NCI-H748 (cell line): ENCODE measurements around the gene PDCD1LG2.

Experiments
- DNase-seq: peaks from one replicate; lab custom pipeline; 2025; ENCODE audit not compliant: unreplicated experiment; lab: John Stamatoyannopoulos, UW

The PDCD1LG2 gene

GRCh38 chr9:5529683-5530221 lies 19.4 kb downstream of the PDCD1LG2 start:
- no peak for DNase-seq

GRCh38 chr9:5531101-5531882 lies 21.0 kb downstream of the PDCD1LG2 start:
- DNase-seq = no peak

- DNase-seq = no peak
These were observed 22.0 kb downstream of the PDCD1LG2 start for GRCh38 chr9:5532306-5532705.

GRCh38 chr9:5532790-5533189 lies 22.5 kb downstream of the PDCD1LG2 start:
- no peak for DNase-seq

- no peak for DNase-seq
These were observed 26.4 kb downstream of the PDCD1LG2 start for GRCh38 chr9:5536684-5537083.

- DNase-seq = no peak
These were observed 33.8 kb downstream of the PDCD1LG2 start for GRCh38 chr9:5543875-5544702.

- no peak for DNase-seq
These were observed 39.6 kb downstream of the PDCD1LG2 start for GRCh38 chr9:5549658-5550650.

GRCh38 chr9:5551368-5552150 lies 41.2 kb downstream of the PDCD1LG2 start:
- no peak for DNase-seq

GRCh38 chr9:5552301-5552700 lies 42.0 kb downstream of the PDCD1LG2 start:
- DNase-seq = no peak

GRCh38 chr9:5553211-5553610 lies 42.9 kb downstream of the PDCD1LG2 start:
- no peak for DNase-seq

GRCh38 chr9:5554254-5554653 lies 43.9 kb downstream of the PDCD1LG2 start:
- no peak for DNase-seq

- DNase-seq = no peak
These were observed 45.9 kb downstream of the PDCD1LG2 start for GRCh38 chr9:5556101-5556705.

- no peak for DNase-seq
These were observed 47.6 kb downstream of the PDCD1LG2 start for GRCh38 chr9:5557606-5558587.

- no peak for DNase-seq
These were observed 49.3 kb downstream of the PDCD1LG2 start for GRCh38 chr9:5559659-5560058.

GRCh38 chr9:5560443-5561100 lies 50.2 kb downstream of the PDCD1LG2 start:
- DNase-seq = no peak

GRCh38 chr9:5561828-5562488 lies 51.6 kb downstream of the PDCD1LG2 start:
- no peak for DNase-seq

- DNase-seq = no peak
These were observed 52.6 kb downstream of the PDCD1LG2 start for GRCh38 chr9:5562806-5563416.
